HG02610 (cell line): ENCODE results near the gene R3HDML.
"Not testable (repeated sequence)": the region's sequence is repeated elsewhere in the genome, so short reads cannot be mapped to it uniquely, and the experiment has no call there.

ENCODE experiments used
- ATAC-seq: cut with Tn5 transposase; IDR thresholded peaks from one replicate; pipeline ENCODE4 v1.9.1; 2021; ENCODE audit warnings: mild to moderate bottlenecking, moderate library complexity; ENCODE audit not compliant: unreplicated experiment

Gene R3HDML, protein sequence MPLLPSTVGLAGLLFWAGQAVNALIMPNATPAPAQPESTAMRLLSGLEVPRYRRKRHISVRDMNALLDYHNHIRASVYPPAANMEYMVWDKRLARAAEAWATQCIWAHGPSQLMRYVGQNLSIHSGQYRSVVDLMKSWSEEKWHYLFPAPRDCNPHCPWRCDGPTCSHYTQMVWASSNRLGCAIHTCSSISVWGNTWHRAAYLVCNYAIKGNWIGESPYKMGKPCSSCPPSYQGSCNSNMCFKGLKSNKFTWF

DNA sequence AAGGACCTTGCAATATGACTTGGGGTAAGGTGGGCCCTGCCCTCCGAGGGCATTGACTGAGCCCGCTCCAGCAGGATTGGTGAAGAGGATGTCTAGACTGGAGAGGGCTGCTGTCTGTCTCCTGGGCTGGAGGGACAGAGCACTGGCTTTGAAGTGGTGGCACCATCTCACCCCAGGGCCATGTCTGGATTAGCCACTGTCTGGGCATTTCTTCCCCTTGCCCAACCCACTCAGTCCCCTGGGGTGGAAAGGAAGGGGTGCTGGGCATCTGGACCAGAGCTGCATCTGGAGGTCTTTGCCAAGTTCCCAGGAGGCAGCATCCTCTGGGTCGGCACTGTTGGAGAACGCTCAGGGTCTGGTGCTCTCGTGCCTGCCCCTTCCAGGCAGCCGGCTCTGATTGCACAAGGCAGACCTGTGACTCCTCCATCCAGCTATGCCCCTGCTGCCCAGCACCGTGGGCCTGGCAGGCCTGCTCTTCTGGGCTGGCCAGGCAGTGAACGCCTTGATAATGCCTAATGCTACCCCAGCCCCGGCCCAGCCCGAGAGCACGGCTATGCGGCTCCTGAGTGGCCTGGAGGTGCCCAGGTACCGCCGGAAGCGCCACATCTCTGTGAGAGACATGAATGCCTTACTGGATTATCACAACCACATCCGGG lies at the start of gene R3HDML:
R3HDML (plus strand) TSS at position 319 of the 656 bp plus-strand sequence; CDS start at position 434, 115 bp downstream.
- no peak for ATAC-seq

DNA sequence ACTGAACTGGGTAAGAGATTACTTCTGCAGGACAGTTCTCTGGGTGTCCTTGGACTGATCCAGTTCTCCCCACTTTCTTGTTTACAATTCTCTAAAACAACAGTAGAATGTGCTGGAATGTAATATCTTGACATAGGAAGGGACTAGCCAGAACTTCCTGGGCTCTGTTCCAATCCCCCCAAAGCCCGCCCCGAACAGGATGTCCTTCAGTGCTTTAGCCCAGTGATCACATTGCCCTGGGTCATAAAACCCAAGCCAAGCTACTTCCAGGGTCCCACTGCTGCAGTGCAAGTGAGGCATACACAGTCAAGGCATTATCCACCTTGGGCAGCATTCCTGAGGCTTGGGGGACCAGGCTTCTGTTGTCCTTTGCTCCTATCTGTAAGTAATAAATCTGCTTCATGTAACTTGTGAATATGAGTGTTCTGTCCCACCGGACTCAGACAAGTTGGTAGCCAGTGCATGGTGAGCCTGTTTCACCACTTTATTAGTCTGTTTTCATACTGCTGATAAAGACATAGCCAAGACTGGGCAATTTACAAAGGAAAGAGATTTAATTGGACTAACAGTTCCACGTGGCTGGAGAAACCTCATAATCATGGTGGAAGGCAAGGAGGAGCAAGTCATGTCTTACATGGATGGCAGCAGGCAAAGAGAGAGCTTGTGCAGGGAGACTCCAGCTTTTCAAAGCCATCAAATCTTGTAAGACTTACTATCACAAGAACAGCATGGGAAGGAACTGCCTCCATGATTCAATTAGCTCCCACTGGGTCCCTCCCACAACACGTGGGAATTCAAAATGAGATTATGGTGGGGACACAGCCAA lies 49.4 kb upstream of the R3HDML start:
- no peak for ATAC-seq

DNA sequence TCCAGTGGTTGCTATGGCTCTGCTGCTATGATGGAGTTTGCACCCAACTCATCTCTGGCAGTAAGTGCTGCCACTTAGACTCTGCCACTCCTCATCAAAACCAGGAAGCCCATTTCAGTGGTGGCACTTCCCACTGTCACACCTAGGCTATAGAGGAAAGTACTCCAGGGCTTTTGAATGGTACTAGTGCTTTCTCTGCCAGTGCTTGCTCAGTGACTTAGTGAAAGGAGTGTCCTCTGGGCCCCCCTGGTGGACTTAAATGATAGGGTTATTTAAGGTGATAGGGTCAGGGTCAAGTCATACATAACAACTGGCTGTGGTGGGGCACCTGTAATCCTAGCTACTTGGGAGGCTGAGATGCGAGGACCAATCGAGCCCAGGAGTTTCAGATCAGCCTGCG lies 48.6 kb upstream of the R3HDML start:
- no peak for ATAC-seq

DNA sequence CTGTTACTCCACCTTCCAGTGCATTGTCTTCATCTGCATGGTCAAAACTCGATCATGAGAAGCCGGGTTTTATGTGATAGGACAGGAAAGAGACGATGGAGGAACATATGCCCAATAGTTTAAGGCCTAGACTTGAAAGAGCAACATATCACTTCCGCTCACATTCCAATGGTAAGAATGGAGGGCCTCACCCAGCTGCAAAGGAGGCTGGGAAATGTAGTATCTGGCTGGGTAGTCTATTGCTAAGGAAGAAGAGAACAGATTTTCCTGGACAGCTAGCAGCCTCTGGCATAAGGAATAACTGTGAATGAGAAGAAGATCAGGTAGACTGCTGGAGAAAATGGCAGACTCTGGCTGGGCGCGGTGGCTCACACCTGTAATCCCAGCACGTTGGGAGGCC lies 45.1 kb upstream of the R3HDML start:
- no peak for ATAC-seq

DNA sequence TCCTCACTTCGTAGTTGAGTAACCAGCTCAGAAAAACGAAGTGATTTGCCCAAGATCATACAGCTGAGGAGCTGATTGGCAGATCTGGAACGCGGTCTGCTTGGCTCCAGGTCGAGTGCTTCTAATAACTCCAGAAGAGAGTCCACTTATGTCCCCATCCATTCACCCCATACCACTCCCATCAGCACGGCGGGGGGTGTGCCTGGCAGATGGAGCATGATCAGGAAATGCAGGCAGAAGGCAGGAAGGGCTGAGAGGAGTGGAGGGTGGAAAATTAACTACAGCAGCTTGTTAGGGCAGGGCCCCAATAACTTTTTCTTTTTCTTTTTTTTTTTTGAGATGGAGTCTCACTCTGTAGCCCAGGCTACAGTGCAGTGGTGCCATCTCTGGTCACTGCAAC lies 40.8 kb upstream of the R3HDML start:
- no peak for ATAC-seq

DNA sequence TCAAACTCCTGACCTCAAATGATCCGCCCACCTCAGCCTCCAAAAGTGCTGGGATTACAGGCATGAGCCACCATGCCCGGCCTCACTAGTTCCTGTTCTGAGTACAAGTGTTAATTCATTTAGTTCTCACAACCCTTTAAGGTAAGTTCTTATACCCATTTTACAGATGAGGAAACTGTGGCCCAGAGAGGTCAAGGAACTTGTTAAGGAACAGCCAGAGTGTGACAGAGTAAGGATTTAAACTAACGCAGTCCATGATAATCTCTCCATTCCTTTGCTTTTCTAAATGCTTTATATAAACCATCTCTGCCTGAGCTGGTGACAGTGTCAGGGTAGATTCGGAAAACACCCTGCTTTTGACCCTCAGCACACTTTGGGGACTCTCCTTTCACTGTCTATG lies 39.1 kb upstream of the R3HDML start:
- no peak for ATAC-seq

DNA sequence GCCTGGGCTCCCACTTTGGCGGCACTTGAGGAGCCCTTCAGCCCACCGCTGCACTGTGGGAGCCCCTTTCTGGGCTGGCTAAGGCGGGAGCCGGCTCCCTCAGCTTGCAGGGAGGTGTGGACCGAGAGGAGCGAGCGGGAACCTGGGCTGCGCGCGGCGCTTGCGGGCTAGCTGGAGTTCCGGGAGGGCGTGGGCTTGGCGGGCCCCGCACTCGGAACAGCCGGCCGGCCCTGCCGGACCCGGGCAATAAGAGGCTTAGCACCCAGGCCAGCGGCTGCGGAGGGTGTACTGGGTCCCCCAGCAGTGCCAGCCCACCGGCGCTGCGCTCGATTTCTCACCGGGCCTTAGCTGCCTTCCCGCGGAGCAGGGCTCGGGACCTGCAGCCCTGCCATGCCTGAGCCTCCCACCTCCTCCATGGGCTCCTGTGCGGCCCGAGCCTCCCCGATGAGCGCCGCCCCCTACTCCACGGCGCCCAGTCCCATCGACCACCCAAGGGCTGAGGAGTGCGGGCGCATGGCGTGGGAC lies 37.8 kb upstream of the R3HDML start:
- not testable (repeated sequence) for ATAC-seq

DNA sequence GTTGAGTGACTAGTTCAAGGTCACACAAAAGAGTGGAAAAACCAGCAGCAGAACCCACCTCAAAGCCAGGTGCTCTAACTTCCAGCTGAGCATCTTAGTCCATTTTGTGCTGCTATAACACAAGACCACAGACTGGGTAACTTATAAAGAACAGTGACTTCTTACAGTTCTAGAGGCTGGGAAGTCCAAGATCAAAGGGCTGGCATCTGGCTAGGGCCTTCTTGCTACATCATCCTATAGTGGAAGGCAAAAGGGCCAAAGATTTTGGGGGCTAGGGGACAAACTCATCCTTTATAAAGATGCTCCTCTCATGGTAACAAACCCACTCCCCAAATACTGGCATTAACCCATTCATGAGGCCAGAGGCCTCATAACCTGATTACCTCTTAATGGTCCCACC lies 35.6 kb upstream of the R3HDML start:
- no peak for ATAC-seq

DNA sequence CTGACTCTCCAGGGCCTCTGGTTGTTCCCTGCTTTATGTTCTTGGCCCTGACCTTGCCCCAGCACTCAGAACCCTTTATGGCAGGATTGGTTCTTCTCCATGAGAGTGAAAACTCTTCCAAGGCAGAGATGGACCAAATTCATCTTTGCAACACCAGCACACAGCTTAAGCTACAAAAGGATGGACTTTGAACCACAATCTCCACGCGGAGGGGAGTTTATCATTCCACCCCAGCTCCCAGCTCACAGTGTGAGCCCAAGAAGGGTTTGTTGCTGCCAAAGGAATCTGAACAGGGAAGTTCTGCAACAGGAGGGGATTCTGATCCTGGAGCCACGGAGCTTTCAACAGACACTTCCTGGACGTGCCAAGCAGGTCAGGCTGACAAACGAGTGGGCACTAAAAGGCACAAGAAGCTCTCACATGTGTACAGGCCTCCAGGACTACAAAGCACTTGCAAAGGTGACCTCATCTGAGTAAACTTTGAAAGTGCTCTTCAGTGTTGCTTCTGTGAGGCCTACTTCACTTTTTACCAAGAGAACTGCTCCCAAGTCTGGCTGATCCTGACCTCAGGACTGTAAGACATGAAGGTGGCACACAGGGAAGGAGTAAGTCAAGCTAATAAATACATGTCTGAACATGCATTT lies 34.7 kb upstream of the R3HDML start:
- no peak for ATAC-seq

DNA sequence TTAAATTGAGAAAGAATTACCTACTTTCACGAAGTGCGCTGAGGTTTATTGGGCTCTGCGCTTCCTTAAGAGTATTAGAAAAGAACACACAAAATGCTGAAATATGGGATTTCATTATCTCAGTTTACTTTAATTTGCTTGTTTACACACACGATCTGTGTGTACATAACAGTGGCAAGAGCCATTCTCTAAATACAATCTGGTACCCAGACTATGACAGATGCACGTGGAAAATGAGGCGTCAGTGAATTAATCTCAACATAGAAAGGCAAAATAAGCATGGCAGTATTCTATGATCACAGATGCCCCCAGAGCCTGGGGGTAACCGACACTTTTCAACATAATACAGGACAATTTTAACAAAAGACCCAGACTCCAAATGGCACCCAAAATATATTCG lies 34.1 kb upstream of the R3HDML start:
- ATAC-seq, result no peak

DNA sequence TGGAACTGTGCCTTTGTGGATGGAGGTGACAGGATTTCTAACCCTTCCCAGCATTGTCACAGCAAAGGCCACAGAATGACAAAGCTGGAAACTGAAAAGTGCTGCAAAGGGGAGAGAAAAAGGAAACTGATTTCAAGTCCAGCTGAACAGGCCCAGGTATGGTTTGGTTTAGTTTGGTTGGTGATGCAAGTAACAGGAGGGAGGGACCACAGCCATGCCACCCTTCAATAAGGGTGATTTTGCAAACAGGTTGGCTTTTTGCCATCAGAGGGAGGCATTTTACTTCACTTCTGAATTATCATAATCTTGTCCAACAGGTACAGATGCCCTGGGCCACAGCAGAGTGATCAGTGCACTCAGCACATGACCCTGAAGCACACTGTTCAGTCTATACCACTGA lies 32.5 kb upstream of the R3HDML start:
- no peak for ATAC-seq

DNA sequence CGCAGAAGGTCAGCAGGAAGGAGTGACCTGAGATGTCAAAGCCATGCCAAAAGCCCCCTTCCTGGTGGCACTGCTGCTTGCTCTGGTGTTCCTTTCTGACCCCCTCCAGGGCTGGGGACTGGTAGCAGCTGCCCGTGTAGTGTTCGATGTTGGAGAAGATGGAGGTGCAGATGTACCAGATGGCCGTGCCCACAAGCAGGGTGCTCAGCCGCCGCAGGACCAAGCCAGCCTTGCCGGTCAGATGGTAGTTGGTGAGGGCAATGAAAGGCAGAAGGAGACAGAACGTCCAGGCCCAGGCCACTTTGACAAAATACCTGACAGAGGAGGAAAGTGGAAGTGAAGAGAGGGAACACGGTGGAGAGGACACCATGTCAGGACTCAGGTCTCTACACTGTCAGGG lies 29.9 kb upstream of the R3HDML start:
- no peak for ATAC-seq

DNA sequence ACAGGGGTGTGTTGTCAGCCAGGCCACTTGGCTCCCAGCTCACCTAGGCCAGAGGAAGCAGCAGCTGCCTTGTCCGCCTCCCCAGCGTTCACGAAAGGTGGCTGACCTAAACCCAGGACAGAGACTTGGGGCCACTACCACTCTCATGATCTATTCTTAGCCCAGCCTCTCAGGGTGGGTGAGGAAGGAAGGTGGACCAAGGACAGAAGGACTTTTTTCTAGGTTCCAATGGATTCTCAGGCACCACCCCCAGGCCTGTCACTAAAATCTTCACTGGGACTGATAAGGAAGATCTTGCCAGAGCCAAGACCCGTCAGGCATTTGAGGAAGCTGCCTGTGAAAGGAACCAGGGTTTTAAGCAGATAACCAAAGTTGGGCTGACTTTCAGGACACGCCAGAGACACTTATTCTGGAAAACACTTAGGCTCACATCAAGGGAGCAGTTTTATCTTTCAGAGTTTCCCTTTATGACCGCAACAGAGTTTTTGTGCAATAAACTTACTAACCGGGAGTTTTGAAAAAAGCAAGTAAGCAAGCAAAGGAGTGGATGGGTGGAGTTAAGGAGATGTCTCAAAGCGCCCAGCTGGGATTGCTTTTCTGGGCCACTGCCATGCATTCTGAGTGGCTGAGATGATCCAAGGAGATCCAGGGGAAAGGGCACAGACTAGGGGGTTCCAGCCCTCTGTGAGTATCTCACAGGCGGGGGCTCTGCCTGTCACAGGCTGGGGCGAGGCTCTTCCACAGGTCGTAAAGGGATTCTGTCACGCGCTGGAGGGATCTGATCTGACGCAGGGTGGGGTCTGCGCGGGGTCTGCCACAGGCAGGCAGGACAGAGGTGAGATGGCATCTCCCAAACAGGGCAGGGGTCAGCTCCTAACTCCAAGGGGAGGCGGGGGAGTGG lies 26.8 kb upstream of the R3HDML start:
- no peak for ATAC-seq

DNA sequence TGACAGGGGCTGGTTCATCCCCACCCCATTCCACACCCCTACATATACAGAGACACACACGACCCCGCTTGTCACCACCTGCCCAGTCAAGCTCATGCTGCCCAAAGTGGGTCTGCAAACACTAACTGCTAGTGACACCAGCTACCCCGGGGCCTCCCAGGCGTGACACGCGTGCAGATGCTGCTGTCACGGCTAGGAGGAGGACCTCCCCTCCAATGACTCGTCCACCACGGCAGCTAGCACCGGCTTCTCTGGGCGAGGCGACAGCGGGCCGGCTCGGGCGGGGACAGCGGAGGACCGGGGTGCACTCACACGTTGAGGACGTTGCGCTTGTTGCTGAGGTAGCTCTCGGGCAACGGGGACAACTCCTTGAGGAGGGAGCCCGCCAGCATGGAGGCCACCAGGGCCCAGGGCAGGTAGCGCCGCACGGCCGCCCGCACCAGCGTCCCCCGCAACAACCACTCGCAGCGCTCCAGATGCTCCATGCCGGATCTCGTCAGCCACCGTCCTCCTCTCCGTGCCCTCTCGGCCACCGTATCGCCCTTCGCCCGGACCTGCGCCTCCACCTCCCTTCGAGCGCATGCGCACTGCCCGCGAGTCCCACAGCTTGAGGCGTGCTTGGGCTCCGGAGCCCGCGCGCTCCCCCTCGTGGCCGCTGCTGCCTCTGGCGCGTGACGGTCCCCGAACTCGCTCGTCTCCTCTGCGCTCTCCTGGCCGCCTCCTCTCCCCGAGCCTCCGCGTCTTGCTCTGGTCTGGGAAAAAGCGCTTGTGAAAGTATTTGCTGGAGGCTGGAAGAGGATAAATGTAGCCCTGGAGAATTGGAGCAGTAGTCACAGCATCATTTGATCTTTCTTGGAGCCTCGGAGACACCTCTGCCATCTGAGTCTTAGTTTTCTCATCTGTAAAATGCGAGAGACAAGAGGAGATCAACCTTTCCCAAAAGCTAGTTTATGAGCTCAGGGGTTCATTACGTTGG lies 25.9 kb upstream of the R3HDML start, which contains the start of gene FITM2:
FITM2 (minus strand) TSS at position 539 of the 976 bp plus-strand sequence; CDS start at position 485, 54 bp downstream.
- peak; percentile 87 for ATAC-seq

DNA sequence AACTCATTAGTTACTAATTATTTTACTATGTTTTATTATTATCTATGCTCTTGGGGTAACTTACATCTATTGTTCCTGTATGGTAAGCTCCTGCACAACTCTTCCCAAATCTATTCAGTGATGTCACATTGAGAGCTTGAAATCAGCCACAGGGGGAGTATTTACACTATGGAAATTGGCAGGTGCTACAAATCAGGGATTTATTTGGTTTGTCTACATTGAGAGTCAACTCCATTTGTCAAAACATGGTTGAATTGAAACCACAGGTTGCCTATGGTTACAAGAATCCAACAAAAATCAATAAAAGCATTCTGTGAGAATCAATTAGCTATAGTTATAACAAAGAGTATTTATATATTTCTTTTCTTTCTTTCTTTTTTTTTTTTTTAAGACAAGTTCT lies 22.0 kb upstream of the R3HDML start:
- no peak for ATAC-seq

DNA sequence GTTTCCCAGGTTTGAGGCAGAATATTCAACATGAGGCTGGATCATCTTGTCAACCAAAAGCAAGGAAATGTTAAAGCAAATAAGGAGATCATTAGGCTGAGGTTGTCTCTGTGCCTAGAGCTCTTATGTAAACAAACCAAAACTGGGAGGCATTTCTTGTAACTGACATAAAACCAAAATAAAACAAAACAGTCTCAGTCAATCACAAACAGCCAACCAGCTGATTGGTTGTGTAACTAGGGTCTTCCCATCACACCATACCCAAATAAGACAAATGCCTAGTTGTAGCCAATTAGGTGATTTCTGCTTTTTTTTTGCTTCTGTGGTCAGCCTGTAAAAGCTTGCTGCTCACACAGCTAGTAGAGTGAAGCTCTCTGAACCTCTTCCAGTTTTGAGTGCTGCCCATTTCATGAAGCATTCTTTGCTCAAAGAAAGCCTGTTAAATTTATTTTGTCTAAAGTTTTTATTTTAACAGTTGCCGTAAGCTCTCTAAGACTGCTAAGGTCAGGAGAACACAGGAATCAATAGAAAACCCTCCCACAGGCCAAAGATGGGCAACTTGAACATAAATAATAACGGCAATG lies 16.9 kb upstream of the R3HDML start:
- ATAC-seq, result no peak

DNA sequence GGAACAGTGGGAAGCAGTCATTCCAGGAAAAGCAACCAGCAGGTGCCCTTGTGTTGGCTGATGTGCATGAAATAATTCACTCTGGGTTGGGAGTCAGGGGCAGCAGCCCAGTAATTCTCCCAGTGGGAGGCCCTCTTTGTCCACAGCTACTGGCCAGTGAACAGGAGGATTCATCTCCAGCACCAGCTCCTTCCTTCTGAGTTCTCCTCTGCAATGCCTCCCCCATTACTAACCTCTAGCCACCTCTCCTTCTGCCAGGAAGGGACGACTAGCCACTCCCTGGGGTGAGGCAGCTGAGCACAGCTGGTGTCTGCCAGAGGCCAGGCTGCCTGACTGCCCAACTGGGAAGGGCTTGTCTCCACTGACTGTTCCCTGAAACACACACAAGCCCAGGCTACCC lies 12.5 kb upstream of the R3HDML start:
- no peak for ATAC-seq

DNA sequence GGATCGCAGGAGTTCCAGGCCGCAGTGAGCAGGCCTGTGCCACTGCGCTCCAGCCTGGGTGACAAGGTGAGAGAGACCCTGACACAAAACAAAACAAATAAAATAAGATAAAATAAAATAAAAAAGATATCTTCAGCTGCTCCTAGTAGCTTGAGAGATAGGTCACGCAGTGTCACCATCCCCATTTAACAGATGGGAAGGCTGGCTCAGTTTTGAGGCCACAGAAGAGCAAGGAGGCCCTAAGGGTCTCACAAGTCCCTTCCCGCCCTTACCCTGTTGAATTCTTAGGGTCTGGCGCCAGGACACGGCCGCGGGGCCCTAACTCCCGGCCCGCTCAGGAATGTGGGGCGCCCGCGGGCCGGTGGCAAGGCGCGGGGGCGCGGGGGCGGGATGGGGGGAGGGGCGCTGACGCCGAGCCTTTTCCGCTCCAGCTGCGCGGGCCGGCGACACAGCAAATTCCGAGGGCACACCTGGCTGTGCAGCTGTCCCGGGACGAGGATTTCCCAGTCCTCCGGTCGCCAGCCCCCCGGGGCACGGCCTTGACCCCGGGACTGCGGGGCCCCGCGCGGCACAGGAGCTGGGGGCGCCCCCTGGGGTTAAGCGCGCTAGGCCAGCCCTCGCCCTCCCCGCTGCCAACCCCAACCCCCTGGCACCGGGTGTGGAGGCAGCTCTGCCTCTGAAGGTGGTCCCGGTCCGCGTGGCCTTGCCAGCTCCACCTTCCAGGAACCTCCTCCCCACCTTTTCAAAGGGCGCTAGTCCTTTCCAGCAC lies 10.3 kb upstream of the R3HDML start:
- ATAC-seq, result no peak
